HepG2 (cell line): ENCODE data around the gene SSNA1. TPM values are rescaled to one million over a fixed set of nuclear protein-coding genes. Genes with fewer than 3 reads are reported as not detected.

Source experiments
- ARNT ChIP-seq: fragments of 450-650 bp; IDR thresholded peaks from 2 replicates; pipeline ENCODE4 v1.6.1; 2017
- GPN1 ChIP-seq: sonication (generic); formaldehyde crosslinking; IDR thresholded peaks from 2 replicates; pipeline ENCODE4 v1.5.1; 2020; ENCODE audit warnings: missing genetic modification reagents, borderline replicate concordance
- IKZF4 ChIP-seq: sonication (generic); formaldehyde crosslinking; IDR thresholded peaks from 2 replicates; pipeline ENCODE4 v1.5.1; 2020; ENCODE audit warnings: borderline replicate concordance, mild to moderate bottlenecking, low read depth, missing genetic modification reagents; ENCODE audit errors: not compliant biosample characterization
- KMT2B ChIP-seq: IDR thresholded peaks from 2 replicates; pipeline ENCODE4 v1.6.1; 2016; ENCODE audit warnings: missing genetic modification reagents, missing compliant biosample characterization
- MZF1 ChIP-seq: sonication (generic); formaldehyde crosslinking; IDR thresholded peaks from 2 replicates; pipeline ENCODE4 v1.8.1; 2023; ENCODE audit warnings: mild to moderate bottlenecking, missing genetic modification reagents, borderline replicate concordance
- NCOA2 ChIP-seq: sonication (generic); formaldehyde crosslinking; IDR thresholded peaks from 2 replicates; pipeline ENCODE4 v1.8.0; 2022; ENCODE audit warnings: inconsistent platforms
- TBP ChIP-seq: sonication (generic); formaldehyde crosslinking; IDR thresholded peaks from 2 replicates; pipeline ENCODE4 v1.5.0; 2020; ENCODE audit warnings: missing genetic modification reagents
- ZNF12 ChIP-seq: sonication (generic); formaldehyde crosslinking; IDR thresholded peaks from 2 replicates; pipeline ENCODE4 v1.5.0; 2020; ENCODE audit warnings: missing genetic modification reagents
- ZNF234 ChIP-seq: sonication (generic); formaldehyde crosslinking; conservative IDR thresholded peaks from 2 replicates; pipeline ENCODE4 v1.5.1; 2020; ENCODE audit warnings: mild to moderate bottlenecking, missing genetic modification reagents
- ZNF44 ChIP-seq: sonication (generic); formaldehyde crosslinking; IDR thresholded peaks from 2 replicates; pipeline ENCODE4 v1.5.1; 2020; ENCODE audit warnings: mild to moderate bottlenecking, missing genetic modification reagents
- ZNF496 ChIP-seq: sonication (generic); formaldehyde crosslinking; IDR thresholded peaks from 2 replicates; pipeline ENCODE4 v1.8.1; 2023; ENCODE audit warnings: mild to moderate bottlenecking, moderate library complexity, missing genetic modification reagents; ENCODE audit not compliant: insufficient replicate concordance
- ZNF550 ChIP-seq: sonication (generic); formaldehyde crosslinking; IDR thresholded peaks from 2 replicates; pipeline ENCODE4 v1.4.0; 2020; ENCODE audit warnings: mild to moderate bottlenecking, missing genetic modification reagents, borderline replicate concordance
- polyA plus RNA-seq, 8 experiments: library from polyadenylated mRNA; depleted of rRNA in 3 of 8; stranded (reverse) in 7 of 8; unstranded in 1 of 8; fragments of >200 nt; fragmentation: Illumina TruSeq in 4 of 8; extraction: Trizol in 4 of 8; gene quantifications; 2 replicates each; pipeline versions ENCODE4 v1.2.1 to v1.2.3, GENCODE V29; 2011 to 2016; ENCODE audit warnings: low read depth in 4 of 8, missing spikeins in 1 of 8, mixed read lengths in 1 of 8; ENCODE audit not compliant: insufficient read depth in 1 of 8
- total RNA-seq, 5 experiments: library from RNA; depleted of rRNA; stranded (reverse); fragments of >200 nt; fragmentation: Illumina TruSeq; extraction: Trizol; gene quantifications; 2 replicates each; pipeline ENCODE4 v1.2.3, GENCODE V29; 2016; ENCODE audit warnings: low read depth in 1 of 5
- TF ChIP-seq, protein P1 (sequence below): sonication (generic); formaldehyde crosslinking; IDR thresholded peaks from 2 replicates; pipeline ENCODE4 v1.4.0; 2020; ENCODE audit warnings: missing genetic modification reagents, borderline replicate concordance
- TF ChIP-seq, protein P2 (sequence below), 2 experiments: sonication (generic) in 1 of 2; formaldehyde crosslinking in 1 of 2; IDR thresholded peaks; 2 replicates each; pipeline versions ENCODE4 v1.4.0 to v1.6.1; 2016 to 2020; ENCODE audit warnings: borderline replicate concordance in 1 of 2, low read depth in 1 of 2, mild to moderate bottlenecking in 1 of 2, missing genetic modification reagents in 1 of 2
- TF ChIP-seq, protein P3 (sequence below): sonication (generic); formaldehyde crosslinking; IDR thresholded peaks from 2 replicates; pipeline ENCODE4 v1.5.0; 2020; ENCODE audit warnings: missing genetic modification reagents, mild to moderate bottlenecking, borderline replicate concordance
- TF ChIP-seq, protein P4 (sequence below), 2 experiments: sonication (generic) in 1 of 2; formaldehyde crosslinking in 1 of 2; IDR thresholded peaks; 2 replicates each; pipeline versions ENCODE4 v1.4.0 to v1.6.1; 2018 to 2020; ENCODE audit warnings: missing genetic modification reagents in 2 of 2, borderline replicate concordance in 1 of 2, low read depth in 1 of 2, mild to moderate bottlenecking in 1 of 2, missing biosample characterization in 1 of 2

Gene SSNA1
- total and polyA plus RNA-seq, 2 of the 13 experiments (the other 11 are each of a cell fraction or from before 2014, with no cell fraction given) = 35.9 to 49.4 TPM

DNA sequence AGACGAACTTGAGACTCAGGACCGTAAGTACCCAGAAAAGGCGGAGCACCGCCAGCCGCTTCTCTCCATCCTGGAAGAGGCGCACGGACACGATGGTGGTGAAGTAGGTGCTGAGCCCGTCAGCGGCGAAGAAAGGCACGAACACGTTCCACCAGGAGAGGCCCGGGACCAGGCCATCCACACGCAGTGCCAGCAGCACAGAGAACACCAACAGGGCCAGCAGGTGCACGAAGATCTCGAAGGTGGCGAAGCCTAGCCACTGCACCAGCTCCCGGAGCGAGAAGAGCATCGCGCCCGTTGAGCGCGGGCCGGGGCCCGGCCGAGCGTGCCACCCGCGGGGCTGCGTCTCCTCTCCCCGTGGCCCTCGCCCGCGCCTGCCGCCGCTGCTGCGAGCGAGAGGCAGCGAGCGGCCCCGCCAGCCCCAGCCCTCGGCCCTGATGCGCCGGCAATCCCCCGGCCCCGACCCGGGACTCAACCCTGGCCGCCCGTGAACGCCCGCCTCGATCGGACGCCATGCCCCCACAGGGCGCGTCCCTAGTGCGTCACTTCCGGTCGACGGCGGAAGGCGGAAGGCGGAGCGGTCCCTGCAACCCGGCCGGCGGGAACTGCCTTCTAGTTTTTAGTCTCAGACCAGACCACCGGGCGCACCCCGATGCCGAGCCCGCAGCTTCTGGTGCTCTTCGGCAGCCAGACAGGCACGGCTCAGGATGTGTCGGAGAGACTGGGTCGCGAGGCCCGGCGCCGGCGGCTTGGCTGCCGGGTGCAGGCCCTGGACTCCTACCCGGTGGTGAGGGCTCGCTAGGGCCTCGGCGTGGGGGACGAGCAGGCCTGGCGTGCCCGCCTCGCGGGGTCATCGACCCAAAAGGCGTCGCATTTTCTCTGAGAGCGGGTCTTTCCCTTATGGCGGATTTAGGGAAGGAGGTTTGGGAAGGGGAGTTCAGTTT, 16.9 kb downstream of the SSNA1 start, which contains the start of the genes NDOR1 and TMEM203 (continued):
- TF ChIP-seq, protein P1, sequence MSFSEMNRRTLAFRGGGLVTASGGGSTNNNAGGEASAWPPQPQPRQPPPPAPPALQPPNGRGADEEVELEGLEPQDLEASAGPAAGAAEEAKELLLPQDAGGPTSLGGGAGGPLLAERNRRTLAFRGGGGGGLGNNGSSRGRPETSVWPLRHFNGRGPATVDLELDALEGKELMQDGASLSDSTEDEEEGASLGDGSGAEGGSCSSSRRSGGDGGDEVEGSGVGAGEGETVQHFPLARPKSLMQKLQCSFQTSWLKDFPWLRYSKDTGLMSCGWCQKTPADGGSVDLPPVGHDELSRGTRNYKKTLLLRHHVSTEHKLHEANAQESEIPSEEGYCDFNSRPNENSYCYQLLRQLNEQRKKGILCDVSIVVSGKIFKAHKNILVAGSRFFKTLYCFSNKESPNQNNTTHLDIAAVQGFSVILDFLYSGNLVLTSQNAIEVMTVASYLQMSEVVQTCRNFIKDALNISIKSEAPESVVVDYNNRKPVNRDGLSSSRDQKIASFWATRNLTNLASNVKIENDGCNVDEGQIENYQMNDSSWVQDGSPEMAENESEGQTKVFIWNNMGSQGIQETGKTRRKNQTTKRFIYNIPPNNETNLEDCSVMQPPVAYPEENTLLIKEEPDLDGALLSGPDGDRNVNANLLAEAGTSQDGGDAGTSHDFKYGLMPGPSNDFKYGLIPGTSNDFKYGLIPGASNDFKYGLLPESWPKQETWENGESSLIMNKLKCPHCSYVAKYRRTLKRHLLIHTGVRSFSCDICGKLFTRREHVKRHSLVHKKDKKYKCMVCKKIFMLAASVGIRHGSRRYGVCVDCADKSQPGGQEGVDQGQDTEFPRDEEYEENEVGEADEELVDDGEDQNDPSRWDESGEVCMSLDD (CRISPR knock-in tag) = no peak
- TF ChIP-seq ZNF496 (CRISPR knock-in tag) (no peak), MZF1 (CRISPR knock-in tag) (no peak), ZNF234 (0 out of 2 replicates have a peak, but pooled peaks have one; percentile 41), ZNF550 (CRISPR knock-in tag) (no peak), GPN1 (CRISPR knock-in tag) (no peak), ZNF44 (CRISPR knock-in tag) (peak; percentile 68; the same call in 1 of the 2 replicates), IKZF4 (CRISPR knock-in tag) (peak; percentile 44), ARNT (no peak), ZNF12 (CRISPR knock-in tag) (0 out of 2 replicates have a peak, but pooled peaks have one; percentile 31), TBP (0 out of 2 replicates have a peak, but pooled peaks have one; percentile 13), KMT2B (CRISPR knock-in tag) (peak; percentile 95), NCOA2 (CRISPR knock-in tag) (peak; percentile 42; the same call in 1 of the 2 replicates)
- TF ChIP-seq, protein P2, sequence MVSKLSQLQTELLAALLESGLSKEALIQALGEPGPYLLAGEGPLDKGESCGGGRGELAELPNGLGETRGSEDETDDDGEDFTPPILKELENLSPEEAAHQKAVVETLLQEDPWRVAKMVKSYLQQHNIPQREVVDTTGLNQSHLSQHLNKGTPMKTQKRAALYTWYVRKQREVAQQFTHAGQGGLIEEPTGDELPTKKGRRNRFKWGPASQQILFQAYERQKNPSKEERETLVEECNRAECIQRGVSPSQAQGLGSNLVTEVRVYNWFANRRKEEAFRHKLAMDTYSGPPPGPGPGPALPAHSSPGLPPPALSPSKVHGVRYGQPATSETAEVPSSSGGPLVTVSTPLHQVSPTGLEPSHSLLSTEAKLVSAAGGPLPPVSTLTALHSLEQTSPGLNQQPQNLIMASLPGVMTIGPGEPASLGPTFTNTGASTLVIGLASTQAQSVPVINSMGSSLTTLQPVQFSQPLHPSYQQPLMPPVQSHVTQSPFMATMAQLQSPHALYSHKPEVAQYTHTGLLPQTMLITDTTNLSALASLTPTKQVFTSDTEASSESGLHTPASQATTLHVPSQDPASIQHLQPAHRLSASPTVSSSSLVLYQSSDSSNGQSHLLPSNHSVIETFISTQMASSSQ (IDR thresholded peaks at IDR 0.05; ENCODE audit: low read depth) = no peak
- TF ChIP-seq, protein P2 (CRISPR knock-in tag; IDR thresholded peaks at IDR 0.05; ENCODE audit: borderline replicate concordance) = no peak
- TF ChIP-seq, protein P3, sequence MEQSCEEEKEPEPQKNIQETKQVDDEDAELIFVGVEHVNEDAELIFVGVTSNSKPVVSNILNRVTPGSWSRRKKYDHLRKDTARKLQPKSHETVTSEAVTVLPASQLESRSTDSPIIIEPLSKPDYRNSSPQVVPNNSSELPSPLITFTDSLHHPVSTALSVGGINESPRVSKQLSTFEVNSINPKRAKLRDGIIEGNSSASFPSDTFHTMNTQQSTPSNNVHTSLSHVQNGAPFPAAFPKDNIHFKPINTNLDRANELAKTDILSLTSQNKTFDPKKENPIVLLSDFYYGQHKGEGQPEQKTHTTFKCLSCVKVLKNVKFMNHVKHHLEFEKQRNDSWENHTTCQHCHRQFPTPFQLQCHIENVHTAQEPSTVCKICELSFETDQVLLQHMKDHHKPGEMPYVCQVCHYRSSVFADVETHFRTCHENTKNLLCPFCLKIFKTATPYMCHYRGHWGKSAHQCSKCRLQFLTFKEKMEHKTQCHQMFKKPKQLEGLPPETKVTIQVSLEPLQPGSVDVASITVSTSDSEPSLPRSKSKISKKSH (CRISPR knock-in tag) = no peak
- TF ChIP-seq, protein P4, sequence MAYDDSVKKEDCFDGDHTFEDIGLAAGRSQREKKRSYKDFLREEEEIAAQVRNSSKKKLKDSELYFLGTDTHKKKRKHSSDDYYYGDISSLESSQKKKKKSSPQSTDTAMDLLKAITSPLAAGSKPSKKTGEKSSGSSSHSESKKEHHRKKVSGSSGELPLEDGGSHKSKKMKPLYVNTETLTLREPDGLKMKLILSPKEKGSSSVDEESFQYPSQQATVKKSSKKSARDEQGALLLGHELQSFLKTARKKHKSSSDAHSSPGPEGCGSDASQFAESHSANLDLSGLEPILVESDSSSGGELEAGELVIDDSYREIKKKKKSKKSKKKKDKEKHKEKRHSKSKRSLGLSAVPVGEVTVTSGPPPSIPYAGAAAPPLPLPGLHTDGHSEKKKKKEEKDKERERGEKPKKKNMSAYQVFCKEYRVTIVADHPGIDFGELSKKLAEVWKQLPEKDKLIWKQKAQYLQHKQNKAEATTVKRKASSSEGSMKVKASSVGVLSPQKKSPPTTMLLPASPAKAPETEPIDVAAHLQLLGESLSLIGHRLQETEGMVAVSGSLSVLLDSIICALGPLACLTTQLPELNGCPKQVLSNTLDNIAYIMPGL (CRISPR knock-in tag; IDR thresholded peaks at IDR 0.05; ENCODE audit: borderline replicate concordance in 1 of 2, low read depth in 1 of 2) = peak; percentile 69 to 73; a peak in 3 of 4 replicates
